PC-9 (cell line): ENCODE results near the gene ZNF628.

Source experiments
- CTCF ChIP-seq: fragments of 200-600 bp; sonication (generic); conservative IDR thresholded peaks from 2 replicates; pipeline ENCODE4 v1.6.1; 2017; ENCODE audit warnings: mixed run types, antibody characterized with exemption, mild to moderate bottlenecking, moderate library complexity
- EZH2 ChIP-seq: fragments of 200-600 bp; sonication (generic); IDR thresholded peaks from 2 replicates; pipeline ENCODE4 v1.8.0; 2017; ENCODE audit warnings: antibody characterized with exemption, low read depth

- TF ChIP-seq CTCF (no peak), EZH2 (no peak)
These were observed 5.4 kb downstream of the ZNF628 start for GRCh38 chr19:55481794-55482155.
